ENCODE data around the gene CGB5. TPM values are rescaled to one million over a fixed set of nuclear protein-coding genes. Genes with fewer than 3 reads are reported as not detected.
"Not testable (repeated sequence)": the region's sequence is repeated elsewhere in the genome, so short reads cannot be mapped to it uniquely, and the experiment has no call there.

The CGB5 gene
- under 1 TPM in 5 of 12 donors, not detected in 7; 0.17 to 0.92 (median 0.48) TPM for polyA plus RNA-seq (ENCODE audit: insufficient read length in 12 of 12)
- long read RNA-seq, donor 1, result 0 reads
- long read RNA-seq, donor 2, result 0 reads
- long read RNA-seq, donor 3, result 0 reads
- long read RNA-seq, donor 4, result 0 reads
- long read RNA-seq, donor 5, partial matches to known transcripts, result 0 of 1 reads
- long read RNA-seq, donor 5, other reads (novel, unspliced or antisense), result 0 of 1 reads
- long read RNA-seq, donor 6, result 0 reads
- long read RNA-seq, donor 7, result 0 reads
- long read RNA-seq, donor 8, result 0 reads
- long read RNA-seq, donor 9, result 0 reads
- long read RNA-seq, donor 10, result 0 reads
- long read RNA-seq, donor 11, result 0 reads

GRCh38 chr19:49043548-49043947, at the start of gene CGB5:
Gene CGB5 (plus strand): TSS chr19:49043848. CDS start chr19:49044210, 362 bp downstream.
- DNase-seq, result not testable (repeated sequence)

- DNase-seq, result no peak
Observed at GRCh38 chr19:48994035-48994386, 49.6 kb upstream of the CGB5 start.

GRCh38 chr19:48997972-48998371, 45.7 kb upstream of the CGB5 start:
- no peak for DNase-seq

GRCh38 chr19:48999481-49000325, 43.9 kb upstream of the CGB5 start:
- DNase-seq, result no peak

GRCh38 chr19:49004133-49004532, 39.5 kb upstream of the CGB5 start:
- no peak for DNase-seq

- no peak for DNase-seq
Observed at GRCh38 chr19:49004964-49005614, 38.6 kb upstream of the CGB5 start.

- DNase-seq, result no peak
Observed at GRCh38 chr19:49006905-49007304, 36.7 kb upstream of the CGB5 start.

- no peak for DNase-seq
Observed at GRCh38 chr19:49009828-49010227, 33.8 kb upstream of the CGB5 start.

GRCh38 chr19:49010453-49010852, 33.2 kb upstream of the CGB5 start:
- DNase-seq, result no peak

- no peak for DNase-seq
Observed at GRCh38 chr19:49011194-49011593, 32.5 kb upstream of the CGB5 start.

- DNase-seq, result no peak
Observed at GRCh38 chr19:49014123-49014869, 29.4 kb upstream of the CGB5 start.

- DNase-seq, result no peak
Observed at GRCh38 chr19:49014870-49015255, 28.8 kb upstream of the CGB5 start.

- no peak for DNase-seq
Observed at GRCh38 chr19:49016067-49016839, 27.4 kb upstream of the CGB5 start.

GRCh38 chr19:49017041-49017665, 26.5 kb upstream of the CGB5 start, which contains the start of gene LHB:
Gene LHB (minus strand): TSS chr19:49017091. CDS start chr19:49017081, 10 bp downstream.
- no peak for DNase-seq

GRCh38 chr19:49017666-49018351, 25.8 kb upstream of the CGB5 start:
- no peak for DNase-seq

- not testable (repeated sequence) for DNase-seq
Observed at GRCh38 chr19:49018388-49019241, 25.0 kb upstream of the CGB5 start.

GRCh38 chr19:49019242-49019932, 24.3 kb upstream of the CGB5 start:
- DNase-seq, result no peak

GRCh38 chr19:49020342-49020741, 23.3 kb upstream of the CGB5 start:
- no peak for DNase-seq
